WTC11 (cell line): ENCODE data around the gene EFCC1. TPM values are rescaled to one million over a fixed set of nuclear protein-coding genes. Genes with fewer than 3 reads are reported as not detected.

ENCODE experiments used
- ATAC-seq: fragments of 200-7000 bp; cut with Tn5 transposase; 2 replicates; pipeline ENCODE4 v1.10.0; 2021; ENCODE audit warnings: mild to moderate bottlenecking, moderate library complexity
- Bru-seq: library from RNA; stranded (reverse); fragments of 400-500 nt; gene quantifications from one replicate; lab custom pipeline; 2021; lab: Mats Ljungman, UMichigan
- CTCF ChIA-PET: fragments of 300-600 bp; sonication (Branson Sonifier 250); formaldehyde crosslinking; loops from one replicate; lab custom pipeline; 2021; ENCODE audit warnings: antibody characterized with exemption; lab: Charles Lee
- POLR2A ChIA-PET: fragments of 350-600 bp; sonication (Branson Sonifier 250); formaldehyde crosslinking; loops from one replicate; lab custom pipeline; 2021; ENCODE audit warnings: antibody characterized with exemption; lab: Charles Lee
- DNase-seq: peaks from one replicate; pipeline ENCODE4 v3.0.0; 2021; ENCODE audit warnings: low spot score
- H3K27ac Mint-ChIP-seq: 2 replicates; pipeline ENCODE4 v1.8.0; 2021; ENCODE audit warnings: mixed read lengths
- H3K27me3 Mint-ChIP-seq: 2 replicates; pipeline ENCODE4 v1.8.0; 2021; ENCODE audit warnings: low read depth, mild to moderate bottlenecking, moderate library complexity, mixed read lengths
- H3K36me3 Mint-ChIP-seq: 2 replicates; pipeline ENCODE4 v1.8.0; 2021; ENCODE audit warnings: mixed read lengths
- H3K4me1 Mint-ChIP-seq: 2 replicates; pipeline ENCODE4 v1.8.0; 2022; ENCODE audit warnings: mixed read lengths
- H3K4me3 Mint-ChIP-seq: 2 replicates; pipeline ENCODE4 v1.8.0; 2021; ENCODE audit warnings: mild to moderate bottlenecking, moderate library complexity, mixed read lengths
- H3K9me3 Mint-ChIP-seq: 2 replicates; pipeline ENCODE4 v1.8.0; 2021; ENCODE audit warnings: mixed read lengths
- ATF3 ChIP-seq: sonication (generic); formaldehyde crosslinking; conservative IDR thresholded peaks from 2 replicates; pipeline ENCODE4 v1.8.1; 2022; ENCODE audit warnings: mild to moderate bottlenecking, missing genetic modification reagents
- CBFB ChIP-seq: sonication (generic); formaldehyde crosslinking; IDR thresholded peaks from 2 replicates; pipeline ENCODE4 v1.8.1; 2022; ENCODE audit warnings: mild to moderate bottlenecking, low read depth, missing genetic modification reagents
- E2F5 ChIP-seq: sonication (generic); formaldehyde crosslinking; IDR thresholded peaks from 2 replicates; pipeline ENCODE4 v1.8.1; 2022; ENCODE audit warnings: mild to moderate bottlenecking, moderate library complexity, missing genetic modification reagents
- ETV6 ChIP-seq: sonication (generic); formaldehyde crosslinking; IDR thresholded peaks from 2 replicates; pipeline ENCODE4 v1.8.1; 2022; ENCODE audit warnings: mild to moderate bottlenecking, missing genetic modification reagents
- FOXK1 ChIP-seq: sonication (generic); formaldehyde crosslinking; IDR thresholded peaks from 2 replicates; pipeline ENCODE4 v1.8.0; 2022; ENCODE audit warnings: mild to moderate bottlenecking, moderate library complexity, missing genetic modification reagents
- GTF2I ChIP-seq: fragments of 250-450 bp; sonication (Bioruptor Pico); conservative IDR thresholded peaks from 2 replicates; pipeline ENCODE4 v1.4.0; 2021; ENCODE audit warnings: mild to moderate bottlenecking
- NFATC4 ChIP-seq: fragments of 250-450 bp; sonication (Bioruptor Pico); IDR thresholded peaks from 2 replicates; pipeline ENCODE4 v1.9.0; 2021; ENCODE audit warnings: mild to moderate bottlenecking
- NFYB ChIP-seq: sonication (generic); formaldehyde crosslinking; conservative IDR thresholded peaks from 2 replicates; pipeline ENCODE4 v1.8.0; 2022; ENCODE audit warnings: low read depth, missing genetic modification reagents
- NR2C2 ChIP-seq: sonication (generic); formaldehyde crosslinking; IDR thresholded peaks from 2 replicates; pipeline ENCODE4 v1.8.0; 2022; ENCODE audit warnings: mild to moderate bottlenecking, missing genetic modification reagents
- OVOL2 ChIP-seq: fragments of 250-450 bp; sonication (Bioruptor Pico); IDR thresholded peaks from 2 replicates; pipeline ENCODE4 v1.9.0; 2021; ENCODE audit warnings: mild to moderate bottlenecking, borderline replicate concordance
- PRDM15 ChIP-seq: sonication (generic); formaldehyde crosslinking; IDR thresholded peaks from 2 replicates; pipeline ENCODE4 v1.8.0; 2022; ENCODE audit warnings: missing genetic modification reagents
- PREB ChIP-seq: sonication (generic); formaldehyde crosslinking; IDR thresholded peaks from 2 replicates; pipeline ENCODE4 v1.8.1; 2022; ENCODE audit warnings: mild to moderate bottlenecking, missing genetic modification reagents, moderate library complexity, borderline replicate concordance
- SP1 ChIP-seq: sonication (generic); formaldehyde crosslinking; conservative IDR thresholded peaks from 2 replicates; pipeline ENCODE4 v1.8.1; 2022; ENCODE audit warnings: missing genetic modification reagents
- STAT6 ChIP-seq: sonication (generic); formaldehyde crosslinking; conservative IDR thresholded peaks from 2 replicates; pipeline ENCODE4 v1.8.1; 2023; ENCODE audit warnings: mild to moderate bottlenecking, low read depth, missing genetic modification reagents, moderate library complexity
- TP53 ChIP-seq: sonication (generic); formaldehyde crosslinking; IDR thresholded peaks from 2 replicates; pipeline ENCODE4 v1.8.1; 2023; ENCODE audit warnings: mild to moderate bottlenecking, missing genetic modification reagents
- USF2 ChIP-seq: sonication (generic); formaldehyde crosslinking; IDR thresholded peaks from 2 replicates; pipeline ENCODE4 v1.8.1; 2023; ENCODE audit warnings: mild to moderate bottlenecking, missing genetic modification reagents, moderate library complexity
- ZMAT4 ChIP-seq: fragments of 250-450 bp; sonication (Bioruptor Pico); IDR thresholded peaks from 2 replicates; pipeline ENCODE4 v1.9.0; 2021; ENCODE audit warnings: mild to moderate bottlenecking
- ZNF121 ChIP-seq: sonication (generic); formaldehyde crosslinking; IDR thresholded peaks from 2 replicates; pipeline ENCODE4 v1.8.0; 2023; ENCODE audit warnings: missing genetic modification reagents
- ZNF263 ChIP-seq: sonication (generic); formaldehyde crosslinking; IDR thresholded peaks from 2 replicates; pipeline ENCODE4 v1.8.1; 2022; ENCODE audit warnings: low read depth, mild to moderate bottlenecking, moderate library complexity, missing genetic modification reagents
- ZNF416 ChIP-seq: fragments of 250-450 bp; sonication (Bioruptor Pico); IDR thresholded peaks from 2 replicates; pipeline ENCODE4 v1.9.0; 2021; ENCODE audit warnings: mild to moderate bottlenecking, inconsistent platforms
- ZNF532 ChIP-seq: fragments of 250-450 bp; sonication (Bioruptor Pico); IDR thresholded peaks from 2 replicates; pipeline ENCODE4 v1.9.0; 2021; ENCODE audit warnings: mild to moderate bottlenecking, borderline replicate concordance
- long read RNA-seq, 3 experiments: library from RNA in 1 of 3; library from capped mRNA in 1 of 3; library from polyadenylated mRNA in 1 of 3; unstranded in 2 of 3; stranded (forward) in 1 of 3; transcript quantifications; one replicate each; pipeline ENCODE4 v2.0.0, GENCODE V29; 2021
- total RNA-seq: library from RNA; stranded (reverse); gene quantifications from 3 replicates; pipeline ENCODE4 v1.2.3, GENCODE V29; 2021

Gene EFCC1
- total RNA-seq (0.16 to 0.31 TPM (median 0.16 TPM) in 3 replicates), Bru-seq, nascent RNA (percentile 14 among the genes with signal in this experiment)
- long read RNA-seq, experiment 1, partial matches to known transcripts = 0 of 1 reads
- long read RNA-seq, experiment 1, other reads (novel, unspliced or antisense) = 1 of 1 reads
- long read RNA-seq, experiment 2 = 0 reads
- long read RNA-seq, experiment 3 = 0 reads

GRCh38 chr3:129001101-129001805, at the start of gene EFCC1:
TSS of gene EFCC1 (plus strand) at chr3:129001304. CDS start at chr3:129001629, 325 bp downstream.
- H3K4me3 Mint-ChIP-seq = peak within 1 kb of the TSS; percentile 75
- no peak within 1 kb of the TSS for H3K27ac Mint-ChIP-seq
- H3K9me3 Mint-ChIP-seq = peaks cover 6% of the 10 kb centered on the region
- ChIA-PET POLR2A (no interaction called here), CTCF (interaction anchor here (1.3 kb wide), 1 partner anchor 31 kb away, joined by 3 read pairs; no protein-coding TSS in a partner anchor)
- peaks cover 26% of the 10 kb centered on the region for H3K4me1 Mint-ChIP-seq
- ATAC-seq (peak; percentile 71), DNase-seq (peak; percentile 72)
- H3K27me3 Mint-ChIP-seq = peaks cover 98% of the 10 kb centered on the region
- H3K36me3 Mint-ChIP-seq = no peaks in the 10 kb centered on the region
- TF ChIP-seq STAT6 (no peak), USF2 (CRISPR knock-in tag) (0 out of 2 replicates have a peak, but pooled peaks have one; percentile 8), ATF3 (no peak), TP53 (CRISPR knock-in tag) (peak; percentile 32), ZNF263 (no peak; the same call in 1 of the 2 replicates), GTF2I (CRISPR knock-in tag) (no peak), PREB (CRISPR knock-in tag) (no peak), SP1 (CRISPR knock-in tag) (0 out of 2 replicates have a peak, but pooled peaks have one; percentile 53), NR2C2 (CRISPR knock-in tag) (no peak), CBFB (CRISPR knock-in tag) (no peak), ZMAT4 (CRISPR knock-in tag) (no peak), ETV6 (CRISPR knock-in tag) (no peak), NFATC4 (CRISPR knock-in tag) (no peak), ZNF121 (0 out of 2 replicates have a peak, but pooled peaks have one; percentile 16), NFYB (CRISPR knock-in tag) (no peak), FOXK1 (CRISPR knock-in tag) (no peak), ZNF532 (CRISPR knock-in tag) (no peak), ZNF416 (CRISPR knock-in tag) (no peak), PRDM15 (no peak), E2F5 (CRISPR knock-in tag) (no peak; the same call in 1 of the 2 replicates), OVOL2 (no peak)
